GM12892 (cell line): ENCODE data around the gene ARIH1.

Experiments used
- DNase-seq: peaks from one replicate; pipeline ENCODE4 v3.0.0; 2011; ENCODE audit not compliant: insufficient read length
- FAIRE-seq: peaks from 2 replicates; lab custom pipeline; 2011; peaks lifted over from hg19 to GRCh38; lab: Jason Lieb, UNC
- POLR2A ChIP-seq: IDR thresholded peaks from 2 replicates; pipeline ENCODE4 v1.6.1; 2011; ENCODE audit warnings: low read depth, low read length, control low read depth
- POLR2AphosphoS5 ChIP-seq: IDR thresholded peaks from 2 replicates; pipeline ENCODE4 v1.6.1; 2011; ENCODE audit warnings: low read depth, low read length, control low read depth
- TAF1 ChIP-seq: IDR thresholded peaks from 2 replicates; pipeline ENCODE4 v1.6.1; 2011; ENCODE audit warnings: low read depth, mild to moderate bottlenecking, control low read depth, low read length, borderline replicate concordance

The ARIH1 gene

GRCh38 chr15:72554471-72555425, 80.6 kb downstream of the ARIH1 start:
- DNase-seq, result no peak
- TF ChIP-seq TAF1, result no peak
- TF ChIP-seq POLR2A, result no peak
- no peak for TF ChIP-seq POLR2AphosphoS5
- FAIRE-seq, result no peak

- FAIRE-seq, result no peak
Measured at GRCh38 chr15:72559781-72560180, 85.7 kb downstream of the ARIH1 start.

GRCh38 chr15:72560458-72560857, 86.3 kb downstream of the ARIH1 start:
- no peak for TF ChIP-seq POLR2A
- TF ChIP-seq TAF1, result no peak
- no peak for TF ChIP-seq POLR2AphosphoS5
- DNase-seq (no peak), FAIRE-seq (no peak)

More at GRCh38 chr15:72559781-72560180, 85.7 kb downstream of the ARIH1 start:
- no peak for DNase-seq
- TF ChIP-seq TAF1 (no peak), POLR2A (no peak), POLR2AphosphoS5 (no peak)

- DNase-seq, result no peak
- FAIRE-seq, result no peak
- no peak for TF ChIP-seq POLR2AphosphoS5
Measured at GRCh38 chr15:72562386-72562785, 88.3 kb downstream of the ARIH1 start.

GRCh38 chr15:72562878-72563277, 88.7 kb downstream of the ARIH1 start:
- FAIRE-seq, result no peak
- TF ChIP-seq POLR2AphosphoS5, result no peak
- no peak for TF ChIP-seq POLR2A
- TF ChIP-seq TAF1, result no peak
- no peak for DNase-seq

- FAIRE-seq (no peak), DNase-seq (no peak)
Measured at GRCh38 chr15:72564091-72564490, 90.0 kb downstream of the ARIH1 start.

GRCh38 chr15:72566973-72567372, 92.8 kb downstream of the ARIH1 start:
- DNase-seq, result no peak
- FAIRE-seq, result no peak
- no peak for TF ChIP-seq POLR2AphosphoS5
- no peak for TF ChIP-seq TAF1
- no peak for TF ChIP-seq POLR2A

More at GRCh38 chr15:72564091-72564490, 90.0 kb downstream of the ARIH1 start:
- TF ChIP-seq POLR2AphosphoS5 (no peak), TAF1 (no peak), POLR2A (no peak)

GRCh38 chr15:72570059-72570458, 95.9 kb downstream of the ARIH1 start:
- peak; percentile 9 for FAIRE-seq
- DNase-seq, result no peak
- TF ChIP-seq POLR2AphosphoS5 (no peak), TAF1 (no peak), POLR2A (no peak)

GRCh38 chr15:72579814-72580213, 105.7 kb downstream of the ARIH1 start:
- no peak for TF ChIP-seq TAF1
- TF ChIP-seq POLR2AphosphoS5, result no peak
- TF ChIP-seq POLR2A, result no peak
- no peak for FAIRE-seq
- no peak for DNase-seq

- TF ChIP-seq POLR2A (no peak), POLR2AphosphoS5 (no peak), TAF1 (no peak)
- no peak for FAIRE-seq
- no peak for DNase-seq
Measured at GRCh38 chr15:72584006-72584405, 109.9 kb downstream of the ARIH1 start.

- TF ChIP-seq POLR2A, result no peak
- FAIRE-seq, result no peak
Measured at GRCh38 chr15:72585025-72585424, 110.9 kb downstream of the ARIH1 start.

GRCh38 chr15:72585476-72586058, 111.4 kb downstream of the ARIH1 start:
- no peak for TF ChIP-seq TAF1
- no peak for TF ChIP-seq POLR2A
- no peak for TF ChIP-seq POLR2AphosphoS5
- DNase-seq (no peak), FAIRE-seq (no peak)

More at GRCh38 chr15:72585025-72585424, 110.9 kb downstream of the ARIH1 start:
- no peak for DNase-seq
